Stimulated activated CD8-positive, alpha-beta memory T cell treated with anti-CD3 and anti-CD28 coated beads, Interleukin-7, amount 100 ng/mL, for 4 hours (primary cell): Measurements from ENCODE around the gene CA7.

ENCODE experiments used
- DNase-seq, 2 donors: peaks; one replicate each; pipeline ENCODE4 v3.0.0-alpha.2; 2020; ENCODE audit warnings: low read depth in 2 of 2

Gene CA7

DNA sequence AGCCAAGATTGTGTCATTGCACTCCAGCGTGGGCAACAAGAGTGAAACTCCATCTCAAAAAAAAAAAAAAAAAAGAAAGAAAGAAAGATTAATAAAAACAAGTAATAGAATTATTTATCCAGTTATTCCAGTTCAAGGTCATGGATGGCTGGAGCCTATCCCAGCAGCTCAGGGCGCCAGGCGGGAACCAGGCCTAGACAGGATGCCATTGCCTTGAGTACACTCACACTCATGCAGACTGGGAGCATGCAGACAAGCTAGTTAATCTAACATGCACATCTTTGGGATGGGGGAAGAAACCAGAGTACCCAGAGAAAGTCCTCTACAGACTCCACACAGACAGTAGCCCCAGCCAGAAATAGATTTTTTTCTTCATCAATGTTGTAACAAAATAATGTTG, 54.0 kb downstream of the CA7 start:
- no peak for DNase-seq

DNA sequence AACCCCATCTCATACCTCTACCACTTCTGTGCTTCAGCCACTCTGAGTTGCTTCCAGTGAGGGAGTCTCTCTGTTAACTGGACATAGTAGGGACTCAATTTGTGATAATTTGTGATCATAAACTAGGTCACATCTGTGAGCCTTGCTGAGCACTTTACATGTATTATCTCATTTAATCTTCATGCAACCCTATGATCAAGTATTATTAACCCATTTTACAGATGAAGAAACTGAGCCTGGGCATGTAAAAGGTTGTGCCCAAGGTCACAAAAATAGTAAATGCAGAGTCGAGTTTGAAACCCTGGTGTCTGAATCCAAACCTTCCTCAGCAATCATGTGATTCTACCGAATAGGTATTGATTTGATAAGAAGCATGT, 54.7 kb downstream of the CA7 start:
- no peak for DNase-seq

DNA sequence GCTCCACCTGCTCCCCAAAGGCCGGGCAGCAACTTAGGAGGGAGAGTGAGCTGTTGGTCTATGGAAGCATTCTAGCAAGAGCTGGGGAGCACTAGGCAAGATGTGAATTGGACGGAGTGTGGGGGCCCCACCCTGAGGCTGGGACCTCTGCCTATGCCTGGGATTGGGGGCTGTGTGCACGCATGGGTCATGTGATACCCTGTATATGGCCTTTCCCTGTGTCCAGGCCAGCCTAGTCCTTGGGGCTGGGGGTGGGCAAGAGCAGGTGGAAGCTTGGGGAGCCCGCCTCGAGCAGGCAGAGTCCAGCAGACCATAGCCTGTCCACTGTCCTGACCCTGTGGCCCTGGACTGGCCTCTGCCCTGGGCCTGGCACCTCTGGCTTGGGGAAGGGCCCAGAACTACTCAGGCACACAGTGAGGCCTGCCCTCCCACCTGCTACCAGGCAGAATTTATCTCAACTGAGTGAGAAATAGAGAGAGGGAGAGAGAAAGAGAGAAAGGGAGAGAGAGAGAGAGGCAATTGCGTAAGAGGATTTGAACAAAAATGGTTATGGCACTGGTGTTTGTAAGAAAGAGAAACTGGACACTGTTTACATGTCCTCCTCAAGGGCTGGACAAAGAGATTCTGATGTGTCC, 55.2 kb downstream of the CA7 start:
- no peak for DNase-seq

DNA sequence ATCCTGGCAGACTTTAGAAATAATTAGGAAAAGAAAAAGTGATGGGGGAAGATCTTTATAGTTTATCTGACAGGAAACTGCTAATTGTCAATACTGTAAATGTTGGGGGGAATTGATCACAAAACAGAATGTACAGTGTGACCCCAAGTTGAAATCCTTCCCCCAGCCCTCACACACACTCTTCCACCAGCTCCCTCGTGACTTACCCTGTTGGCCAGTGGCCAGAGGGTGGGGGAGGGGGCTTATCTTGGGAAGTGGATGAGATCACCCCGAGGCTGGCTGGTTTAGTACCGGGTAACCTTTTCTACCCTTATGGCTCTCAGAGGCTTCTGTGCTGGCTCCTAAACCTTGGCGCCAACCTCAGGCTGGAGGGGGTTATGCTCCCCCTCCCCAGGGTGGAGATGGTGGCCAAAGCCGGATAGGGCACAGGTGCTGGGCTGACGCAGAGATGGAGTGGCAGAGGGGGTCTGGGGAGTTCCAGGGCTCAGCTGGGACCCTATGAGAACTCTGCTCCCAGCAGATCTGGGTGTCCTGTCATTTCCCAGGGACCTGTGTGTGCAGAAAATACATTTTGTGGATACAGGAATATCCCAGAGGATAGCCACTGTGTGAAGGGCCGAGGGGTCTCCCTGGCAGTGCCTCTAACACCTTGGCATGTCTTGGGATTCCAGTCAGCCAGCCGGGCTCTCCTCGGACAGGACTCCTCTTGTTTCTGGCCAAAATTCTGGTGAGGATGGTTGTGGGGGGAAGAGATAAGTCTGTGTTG, 55.9 kb downstream of the CA7 start:
- no peak for DNase-seq

DNA sequence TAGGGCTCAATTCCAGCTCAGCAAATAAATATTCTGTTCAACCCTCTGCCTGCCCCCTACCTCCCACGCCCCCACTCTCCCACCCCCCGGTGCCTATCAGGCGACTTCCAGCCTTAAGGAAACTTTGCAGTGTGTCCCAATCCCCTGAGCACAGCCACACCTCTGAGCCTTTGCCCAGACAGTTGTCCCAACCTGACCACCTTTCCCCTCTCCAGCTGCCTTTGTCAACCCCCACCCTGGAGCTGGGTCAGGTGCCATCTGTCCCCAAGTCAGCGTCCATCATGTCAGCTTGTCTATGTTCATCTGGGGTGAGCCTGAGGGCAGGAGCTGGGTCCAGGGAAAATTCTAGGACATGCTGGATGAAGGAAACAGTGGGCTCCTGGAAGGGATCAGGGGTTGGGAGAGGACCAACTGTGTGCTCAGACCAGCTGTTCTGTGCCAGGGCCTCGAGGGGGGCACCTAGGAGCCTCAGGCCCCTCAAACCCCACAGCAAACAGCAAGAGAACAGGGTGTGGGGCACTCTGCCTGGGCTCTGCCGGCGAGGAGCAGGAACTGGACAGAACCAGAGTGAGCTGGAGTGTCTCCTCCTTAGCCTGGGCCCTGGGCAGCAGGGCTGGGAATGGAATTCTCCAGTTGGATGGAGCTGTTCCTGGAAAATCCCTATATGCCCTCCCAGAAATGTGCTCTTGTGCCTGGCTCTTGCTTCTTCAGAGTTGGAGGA, 56.7 kb downstream of the CA7 start:
- no peak for DNase-seq

DNA sequence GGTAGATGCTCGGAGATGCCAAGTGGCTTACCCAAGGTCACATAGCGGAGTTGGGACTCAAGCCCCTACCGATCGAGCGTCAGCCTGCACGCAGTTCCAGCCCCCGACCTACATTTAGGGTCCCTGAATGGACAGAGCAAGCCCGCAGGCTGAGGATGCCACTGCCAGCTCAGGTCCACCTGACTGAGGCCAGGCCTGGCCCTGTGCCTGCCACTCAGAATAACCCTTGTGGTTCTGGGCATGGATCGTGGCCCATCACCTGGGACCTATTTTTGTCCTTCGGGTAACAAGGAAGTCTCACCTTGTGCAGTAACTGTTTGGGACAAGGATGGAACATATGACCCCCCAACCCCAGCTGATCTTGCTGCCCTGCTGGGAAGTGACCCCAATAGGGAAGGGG, 57.4 kb downstream of the CA7 start:
- no peak for DNase-seq

DNA sequence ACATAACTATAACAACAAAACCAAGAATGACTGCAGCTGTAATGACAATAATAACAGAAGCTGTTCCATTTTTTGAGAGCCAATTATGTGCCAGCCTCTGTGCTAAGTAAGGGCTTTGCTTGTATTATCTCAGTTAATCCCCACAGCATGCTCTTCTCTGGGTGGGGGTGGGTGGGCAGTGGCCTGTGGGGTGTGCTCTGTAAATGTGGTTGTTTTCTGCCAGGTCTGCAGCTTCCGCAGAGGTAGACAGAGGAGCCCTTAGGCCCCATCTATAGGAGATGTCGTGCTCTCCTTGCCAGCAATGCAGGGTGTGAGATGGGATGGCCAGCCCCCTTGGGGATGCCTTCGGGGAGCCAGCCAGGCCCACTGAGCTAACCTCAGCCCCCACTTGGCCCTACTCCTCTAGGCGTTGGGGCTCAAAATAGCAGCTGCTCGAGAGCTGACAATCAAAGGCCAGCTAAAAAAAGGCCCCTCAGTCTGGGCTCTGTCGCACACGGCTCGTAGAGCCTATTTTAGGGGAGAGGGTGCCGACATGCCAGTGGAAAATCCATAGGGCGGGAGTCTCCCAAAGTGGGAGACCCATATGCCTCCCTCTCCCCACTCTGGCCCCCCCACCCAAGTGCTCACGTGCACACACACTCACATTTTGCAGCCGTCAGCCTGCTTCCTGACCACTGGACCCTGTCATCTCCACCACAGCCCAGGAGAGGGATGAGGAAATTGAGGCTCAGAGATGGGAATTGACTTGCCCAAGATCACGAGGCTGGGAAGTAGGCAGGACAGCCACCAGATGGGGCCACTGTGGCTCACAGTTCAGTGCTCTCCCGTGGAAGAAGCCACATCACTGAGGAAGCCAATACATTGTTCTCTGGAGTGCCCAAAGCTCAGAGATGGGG, 58.7 kb downstream of the CA7 start:
- no peak for DNase-seq
